ENCODE data around the gene SLC32A1.

The SLC32A1 gene

DNA sequence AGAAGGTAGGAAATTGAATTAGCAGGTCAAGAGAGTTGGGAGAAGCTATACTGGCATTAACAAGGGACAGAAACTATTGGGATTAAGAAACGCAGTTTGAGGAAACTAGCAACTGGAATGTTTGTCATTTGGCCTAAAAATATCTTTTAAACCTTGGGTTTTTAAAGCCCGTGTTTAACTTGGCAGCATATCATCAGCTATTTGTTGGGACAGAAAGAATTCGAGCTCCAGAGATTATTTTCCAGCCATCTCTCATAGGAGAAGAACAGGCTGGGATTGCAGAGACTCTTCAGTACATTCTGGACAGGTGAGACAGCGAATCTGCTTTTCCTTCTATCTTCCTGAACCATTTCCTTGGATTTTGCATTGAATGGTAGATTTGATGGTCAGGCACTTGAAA, 41.8 kb downstream of the SLC32A1 start:
- no peak for DNase-seq (ENCODE audit: low spot score)
- in situ Hi-C loops (cut with MboI; ENCODE audit: low pct_unique_long_range_greater_than_20kb, low sequenced_read_pairs, unreplicated experiment) = no loop called here
- TF ChIP-seq, protein P1, sequence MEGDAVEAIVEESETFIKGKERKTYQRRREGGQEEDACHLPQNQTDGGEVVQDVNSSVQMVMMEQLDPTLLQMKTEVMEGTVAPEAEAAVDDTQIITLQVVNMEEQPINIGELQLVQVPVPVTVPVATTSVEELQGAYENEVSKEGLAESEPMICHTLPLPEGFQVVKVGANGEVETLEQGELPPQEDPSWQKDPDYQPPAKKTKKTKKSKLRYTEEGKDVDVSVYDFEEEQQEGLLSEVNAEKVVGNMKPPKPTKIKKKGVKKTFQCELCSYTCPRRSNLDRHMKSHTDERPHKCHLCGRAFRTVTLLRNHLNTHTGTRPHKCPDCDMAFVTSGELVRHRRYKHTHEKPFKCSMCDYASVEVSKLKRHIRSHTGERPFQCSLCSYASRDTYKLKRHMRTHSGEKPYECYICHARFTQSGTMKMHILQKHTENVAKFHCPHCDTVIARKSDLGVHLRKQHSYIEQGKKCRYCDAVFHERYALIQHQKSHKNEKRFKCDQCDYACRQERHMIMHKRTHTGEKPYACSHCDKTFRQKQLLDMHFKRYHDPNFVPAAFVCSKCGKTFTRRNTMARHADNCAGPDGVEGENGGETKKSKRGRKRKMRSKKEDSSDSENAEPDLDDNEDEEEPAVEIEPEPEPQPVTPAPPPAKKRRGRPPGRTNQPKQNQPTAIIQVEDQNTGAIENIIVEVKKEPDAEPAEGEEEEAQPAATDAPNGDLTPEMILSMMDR (IDR thresholded peaks at IDR 0.05; ENCODE audit: extremely low read depth, insufficient read depth, missing control alignments) = no peak

DNA sequence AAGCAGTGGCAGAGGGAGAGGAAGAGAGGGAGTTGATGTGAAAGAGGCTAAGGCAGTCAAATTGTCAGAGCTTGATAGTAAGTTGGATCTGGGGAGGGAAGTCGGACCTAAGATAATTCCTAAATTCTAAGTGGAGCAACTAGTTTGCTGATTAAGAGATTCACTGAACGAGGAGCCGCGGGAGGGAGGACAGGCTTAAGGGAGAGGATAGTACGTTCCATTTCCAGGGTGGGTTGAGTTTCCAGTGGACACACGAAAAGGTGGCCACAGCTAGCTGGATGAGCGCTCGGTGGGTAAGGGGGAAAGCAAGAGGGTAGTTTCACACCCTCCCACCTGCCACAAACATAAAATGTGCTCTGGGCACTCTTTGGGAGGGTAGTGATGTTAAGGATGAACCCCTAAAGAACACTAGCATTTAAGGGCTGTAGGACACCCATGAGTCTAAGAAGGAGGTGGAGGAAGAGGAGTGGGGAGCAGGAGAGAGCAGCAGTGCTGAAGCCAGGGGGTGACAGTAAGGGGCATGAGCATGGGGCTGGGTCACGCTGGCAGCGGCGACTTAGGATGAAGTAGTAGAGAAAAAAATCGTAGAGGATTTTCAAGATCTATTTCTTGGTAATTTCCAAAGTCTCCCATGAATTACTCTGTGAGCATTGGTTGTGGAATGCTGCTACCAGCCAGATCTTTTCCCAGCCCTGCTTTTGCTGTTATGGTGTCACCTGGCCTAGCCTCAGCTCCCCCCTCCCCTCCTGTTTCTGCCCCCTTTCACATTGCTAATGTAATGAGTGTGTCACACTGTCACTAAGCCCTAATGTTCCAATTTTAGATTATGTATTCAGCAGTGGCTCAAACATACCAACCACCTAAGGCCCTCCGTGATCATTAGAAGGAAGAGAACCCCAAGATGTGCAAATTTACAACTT, 45.4 kb downstream of the SLC32A1 start:
- no peak for DNase-seq (ENCODE audit: low spot score)
- in situ Hi-C loops (cut with MboI; ENCODE audit: low pct_unique_long_range_greater_than_20kb, low sequenced_read_pairs, unreplicated experiment) = no loop called here
- TF ChIP-seq, protein P1 (IDR thresholded peaks at IDR 0.05; ENCODE audit: extremely low read depth, insufficient read depth, missing control alignments) = no peak

DNA sequence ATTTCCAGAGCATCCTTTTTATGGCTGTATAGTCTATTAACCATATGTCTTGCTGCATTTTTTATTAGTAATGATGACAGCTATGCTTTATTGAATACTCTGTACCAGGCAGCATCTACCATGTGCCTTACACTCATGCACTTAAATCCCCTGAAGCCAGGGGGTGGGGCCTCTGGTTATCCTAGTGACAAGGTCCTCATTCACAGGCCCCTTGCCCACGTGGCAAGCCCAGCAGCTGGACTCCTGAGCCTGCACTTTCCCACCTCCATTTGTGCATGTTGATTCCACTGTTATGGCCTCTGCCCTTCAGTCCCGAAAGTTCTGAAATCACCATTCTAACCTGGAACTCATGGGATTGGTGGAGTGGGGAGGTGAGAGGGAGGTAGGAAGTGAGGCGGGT, 46.3 kb downstream of the SLC32A1 start:
- in situ Hi-C loops (cut with MboI; ENCODE audit: low pct_unique_long_range_greater_than_20kb, low sequenced_read_pairs, unreplicated experiment) = no loop called here
- TF ChIP-seq, protein P1 (IDR thresholded peaks at IDR 0.05; ENCODE audit: extremely low read depth, insufficient read depth, missing control alignments) = no peak
- DNase-seq (ENCODE audit: low spot score) = no peak

DNA sequence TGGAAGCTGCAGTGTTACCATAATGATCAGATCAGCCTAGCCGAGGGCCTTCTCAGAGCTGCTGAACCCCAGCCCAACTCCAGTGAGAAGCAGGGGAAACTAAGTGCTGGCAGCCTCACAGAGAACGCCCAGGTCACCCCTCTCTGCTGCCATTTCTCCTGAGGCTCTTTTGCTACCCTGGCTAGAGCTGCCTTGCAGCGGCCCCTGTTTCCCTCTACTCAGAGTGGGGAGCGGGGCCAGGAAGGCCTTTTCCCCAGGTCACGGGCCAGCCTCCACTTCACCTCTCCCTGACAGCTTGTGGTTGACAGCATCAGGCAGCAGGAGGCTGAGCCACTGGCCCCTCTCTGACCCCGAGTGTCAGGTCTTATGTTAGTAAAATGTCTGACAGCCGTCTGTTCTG, 46.7 kb downstream of the SLC32A1 start:
- TF ChIP-seq, protein P1 (IDR thresholded peaks at IDR 0.05; ENCODE audit: extremely low read depth, insufficient read depth, missing control alignments) = no peak
- in situ Hi-C loops (cut with MboI; ENCODE audit: low pct_unique_long_range_greater_than_20kb, low sequenced_read_pairs, unreplicated experiment) = no loop called here
- no peak for DNase-seq (ENCODE audit: low spot score)

DNA sequence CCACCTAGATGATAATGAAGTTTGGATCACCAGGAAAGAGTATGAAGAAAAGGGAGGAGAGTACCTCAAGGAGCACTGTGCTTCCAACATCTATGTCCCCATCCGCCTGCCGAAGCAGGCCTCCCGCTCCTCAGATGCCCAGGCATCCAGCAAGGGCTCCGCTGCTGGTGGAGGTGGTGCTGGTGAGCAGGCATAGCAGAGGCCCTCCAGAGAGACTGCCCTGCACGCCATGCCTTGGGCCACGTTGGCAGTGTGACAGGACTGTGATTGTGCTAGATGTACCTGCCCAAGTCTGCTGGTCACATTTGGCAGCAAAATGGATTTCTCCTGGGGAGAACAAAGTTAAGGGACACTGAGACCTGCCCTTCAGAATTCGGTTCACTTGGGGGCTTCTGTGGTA, 47.3 kb downstream of the SLC32A1 start:
- DNase-seq (ENCODE audit: low spot score) = no peak
- TF ChIP-seq, protein P1 (IDR thresholded peaks at IDR 0.05; ENCODE audit: extremely low read depth, insufficient read depth, missing control alignments) = no peak
- in situ Hi-C loops (cut with MboI; ENCODE audit: low pct_unique_long_range_greater_than_20kb, low sequenced_read_pairs, unreplicated experiment) = no loop called here

DNA sequence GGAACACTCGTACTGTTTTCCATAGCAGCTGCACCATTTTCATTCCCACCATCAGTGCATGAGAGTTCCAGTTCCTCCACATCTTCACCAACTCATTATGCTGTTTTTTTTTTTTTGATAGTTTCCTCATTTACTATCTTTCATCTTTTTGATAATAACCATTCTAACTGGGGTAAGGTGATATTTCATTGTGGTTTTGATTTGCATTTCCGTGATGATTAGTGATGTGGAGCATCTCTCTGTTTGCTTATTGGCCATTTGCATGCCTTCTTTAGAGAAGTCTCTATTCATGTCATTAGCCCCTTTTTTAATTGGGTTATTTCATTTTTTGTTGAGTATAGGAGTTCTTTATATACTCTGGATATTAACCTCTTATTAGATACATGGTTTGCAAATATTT, 49.9 kb downstream of the SLC32A1 start:
- TF ChIP-seq, protein P1 (IDR thresholded peaks at IDR 0.05; ENCODE audit: extremely low read depth, insufficient read depth, missing control alignments) = no peak
- in situ Hi-C loops (cut with MboI; ENCODE audit: low pct_unique_long_range_greater_than_20kb, low sequenced_read_pairs, unreplicated experiment) = no loop called here
- no peak for DNase-seq (ENCODE audit: low spot score)
